A549 treated with ZK216348 at 1 μM for 4 hours (cell line): Measurements from ENCODE around the gene PIK3AP1. TPM values are rescaled to one million over a fixed set of nuclear protein-coding genes. Genes with fewer than 3 reads are reported as not detected.

ENCODE experiments used
- total RNA-seq: library from RNA; stranded (reverse); fragments of 200-300 nt; extraction: Qiagen RNA extraction; gene quantifications from 5 replicates; pipeline ENCODE4 v1.2.3, GENCODE V29; 2022; ENCODE audit warnings: low read depth

Gene PIK3AP1
- 0.47 to 0.99 TPM (median 0.63 TPM) in 5 replicates for total RNA-seq

GRCh38 chr10:96720422-96721206 is at the start of gene PIK3AP1:
TSS of gene PIK3AP1 (minus strand) at chr10:96720514. CDS start at chr10:96720394, 120 bp downstream.

GRCh38 chr10:96586419-96587263 is 133.7 kb downstream of the PIK3AP1 start, which contains the start of gene TM9SF3:
TSS of gene TM9SF3 (minus strand) at chr10:96587012. CDS start at chr10:96586835, 177 bp downstream.

Other genes with a start within 250 kb of the PIK3AP1 start
- gene TLL2, start 206.6 kb downstream of the PIK3AP1 start, total RNA-seq = 0.08 to 0.16 TPM (median 0.12 TPM) in 4 of 5 replicates, not detected in the other
- gene TM9SF3, start 133.5 kb downstream of the PIK3AP1 start, total RNA-seq = 34.7 to 105 TPM (median 83.0 TPM) in 5 replicates
- gene LCOR, start 111.8 kb upstream of the PIK3AP1 start, total RNA-seq = 5.0 to 12.0 TPM (median 8.3 TPM) in 5 replicates